ENCODE measurements around the gene MTHFR. TPM values are rescaled to one million over a fixed set of nuclear protein-coding genes. Genes with fewer than 3 reads are reported as not detected.

The MTHFR gene
- total and polyA plus RNA-seq, 2 of the 8 experiments (the other 6 are each of a cell fraction or from before 2014, with no cell fraction given), result 8.7 to 18.5 TPM

DNA sequence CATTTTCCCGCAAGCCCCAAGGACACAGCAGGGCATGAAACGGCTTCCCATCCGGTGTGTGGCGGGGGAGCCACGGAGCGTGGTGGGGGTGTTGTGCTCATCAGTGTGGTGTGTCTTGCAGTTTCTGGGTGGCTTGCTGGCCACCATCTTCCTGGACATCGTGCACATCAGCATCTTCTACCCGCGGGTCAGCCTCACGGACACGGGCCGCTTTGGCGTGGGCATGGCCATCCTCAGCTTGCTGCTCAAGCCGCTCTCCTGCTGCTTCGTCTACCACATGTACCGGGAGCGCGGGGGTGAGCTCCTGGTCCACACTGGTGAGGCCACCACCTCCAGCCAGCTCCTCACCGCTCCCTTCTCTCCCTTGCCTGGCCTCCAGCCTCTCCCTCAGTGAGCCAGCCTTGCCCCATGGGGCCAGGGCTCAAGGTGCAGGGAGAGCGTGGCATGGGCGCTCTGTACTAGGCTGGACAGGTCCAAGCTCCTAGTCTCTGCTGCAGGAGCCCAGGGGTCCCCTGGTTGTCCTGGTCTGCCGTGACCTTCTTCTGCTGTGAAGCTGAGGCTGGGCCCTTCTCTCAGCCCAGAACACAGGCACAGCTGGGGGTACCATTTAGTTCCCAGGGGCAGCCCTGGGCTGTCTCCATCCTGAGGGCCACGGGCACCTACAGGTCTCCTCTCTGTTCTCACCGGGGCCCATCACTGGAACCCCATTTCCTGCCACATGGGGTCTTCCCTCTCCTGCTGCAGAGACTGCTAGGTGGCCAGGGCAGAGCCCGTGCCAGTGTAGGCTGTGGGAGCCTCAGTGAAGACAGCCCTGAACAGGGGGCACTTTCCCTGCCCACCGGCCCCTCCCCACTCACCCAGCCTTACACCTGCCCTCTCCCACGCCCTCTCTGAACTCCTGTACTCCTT is 57.2 kb downstream of the MTHFR start:
- Histone ChIP-seq H3K4me1 (replicated peaks in 1 of 4; ENCODE audit: control insufficient read depth in 3 of 4, insufficient read depth in 4 of 4, low read length in 3 of 4) (peaks cover 0 to 11% (median 3%) of the 10 kb centered on the region in 4 experiments; a peak in 4 of 7 replicates), H2BK20ac (ENCODE audit: low read length) (no peak overlapping the region), H4K20me1 (replicated peaks in 1 of 2; ENCODE audit: control insufficient read depth in 1 of 2, insufficient read depth in 2 of 2, low read length in 2 of 2) (peaks cover 0 to 6% of the 10 kb centered on the region in 2 experiments), H3K18ac (ENCODE audit: extremely low read depth, low read length) (no peak overlapping the region; the same call in 1 of the 2 replicates), H2BK12ac (ENCODE audit: low read depth, low read length) (peak overlapping the region; percentile 60; the same call in 1 of the 2 replicates), H3K23me2 (ENCODE audit: low read depth, low read length) (no peaks in the 10 kb centered on the region; the same call in 1 of the 2 replicates), H3K9me3 (ENCODE audit: insufficient read depth in 2 of 2, low read depth in 1 of 2, low read length in 1 of 2) (no peaks in the 10 kb centered on the region), H3K79me1 (ENCODE audit: low read depth, low read length) (no peaks in the 10 kb centered on the region), H4K5ac (ENCODE audit: insufficient read length, low read depth, low read length) (no peak overlapping the region), H2BK5ac (ENCODE audit: low read depth, low read length) (no peak overlapping the region), H3K23ac (ENCODE audit: insufficient read length) (no peak overlapping the region), H2AFZ (ENCODE audit: low read length) (no peak overlapping the region), H3K4ac (replicated peaks; ENCODE audit: insufficient read length, low read depth, low read length) (no peak overlapping the region), H2BK15ac (ENCODE audit: low read length) (no peak overlapping the region), H3K9ac (replicated peaks in 1 of 4; ENCODE audit: extremely low read depth in 1 of 4, low read depth in 3 of 4, low read length in 3 of 4) (no peak overlapping the region), H3K36me3 (ENCODE audit: control insufficient read depth in 2 of 4, insufficient read depth in 4 of 4, low read length in 3 of 4) (peaks cover 2 to 25% (median 11%) of the 10 kb centered on the region in 4 experiments; a peak in 6 of 8 replicates), H2BK120ac (replicated peaks; ENCODE audit: low read depth, low read length) (no peak overlapping the region), H2AK5ac (ENCODE audit: low read depth, low read length) (no peak overlapping the region), H3K4me3 (ENCODE audit: extremely low read depth in 1 of 4, insufficient read depth in 2 of 4, low read depth in 3 of 4, low read length in 4 of 4) (no peak overlapping the region), H3K27me3 (replicated peaks in 1 of 4; ENCODE audit: control insufficient read depth in 3 of 4, extremely low read depth in 1 of 4, insufficient read depth in 3 of 4, low read length in 3 of 4) (no peaks in the 10 kb centered on the region), H4K91ac (replicated peaks; ENCODE audit: insufficient read length, low read length) (no peak overlapping the region), H3K4me2 (ENCODE audit: insufficient read depth in 1 of 2, low read depth in 2 of 2, low read length in 2 of 2) (no peak overlapping the region), H3K14ac (ENCODE audit: insufficient read length) (no peak overlapping the region), H3K56ac (replicated peaks; ENCODE audit: insufficient read length, low read depth, low read length) (no peak overlapping the region), H3K79me2 (ENCODE audit: control insufficient read depth in 1 of 2, insufficient read depth in 2 of 2, low read length in 2 of 2) (no peaks in the 10 kb centered on the region), H3K27ac (ENCODE audit: low read depth, low read length) (no peak overlapping the region), H4K8ac (ENCODE audit: extremely low read depth, insufficient read depth, low read length) (no peak overlapping the region)
- WGBS, 2 experiments (ENCODE audit: extremely low coverage in 1 of 2, insufficient coverage in 1 of 2, insufficient read length in 1 of 2, insufficient replicate concordance in 2 of 2, low coverage in 1 of 2, low lambda C conversion rate in 2 of 2, missing lambda C conversion rate in 1 of 2), result 97% methylated on average over 24 of the region's 27 CpGs; no CpG with 5 or more reads in 1 of the 2 experiments
- POLR2A ChIA-PET (ENCODE audit: partially characterized antibody), result interaction anchor here (1.1 to 3.1 kb wide), 4 partner anchors 8 to 95 kb away, joined by 3 to 11 read pairs (median 4); partner anchors contain the start of gene FBXO2
- TF ChIP-seq POU5F1 (IDR thresholded peaks at IDR 0.05; ENCODE audit: low read depth, low read length) (no peak), SAP30 (IDR thresholded peaks at IDR 0.05; ENCODE audit: insufficient read depth, insufficient replicate concordance, low read length) (no peak), NRF1 (IDR thresholded peaks at IDR 0.05; ENCODE audit: low read depth, low read length) (no peak), SIX5 (IDR thresholded peaks at IDR 0.05; ENCODE audit: low read depth, low read length) (no peak), CBX5 (IDR thresholded peaks at IDR 0.05; ENCODE audit: low read depth, low read length) (no peak), TBP (IDR thresholded peaks at IDR 0.05; ENCODE audit: low read depth, low read length) (no peak), RNF2 (IDR thresholded peaks at IDR 0.05; ENCODE audit: borderline replicate concordance, low read depth, low read length, missing control alignments, poor library complexity, severe bottlenecking) (no peak), ASH2L (IDR thresholded peaks at IDR 0.05; ENCODE audit: low read length) (no peak)
- no peak for FAIRE-seq
- no peak for DNase-seq (ENCODE audit: low read depth in 1 of 2, low spot score in 2 of 2)
- CTCF ChIA-PET (ENCODE audit: partially characterized antibody), result interaction anchor here (0.7 to 3.1 kb wide), 16 partner anchors 9 to 105 kb away, joined by 3 to 21 read pairs (median 4); partner anchors contain the start of genes AGTRAP and FBXO6

Data from H1 (cell line).